Activated T-cell treated with anti-CD3 and anti-CD28 coated beads, Interleukin-2, amount 50 U/mL, for 48 hours (primary cell): ENCODE results near the gene ARHGAP10.
A peak's percentile ranks its signal among the peaks of the same experiment; 100 is the strongest.

ENCODE experiments used
- DNase-seq, 2 experiments: peaks; one replicate each; pipeline ENCODE4 v3.0.0-alpha.2; 2020

Gene ARHGAP10

DNA sequence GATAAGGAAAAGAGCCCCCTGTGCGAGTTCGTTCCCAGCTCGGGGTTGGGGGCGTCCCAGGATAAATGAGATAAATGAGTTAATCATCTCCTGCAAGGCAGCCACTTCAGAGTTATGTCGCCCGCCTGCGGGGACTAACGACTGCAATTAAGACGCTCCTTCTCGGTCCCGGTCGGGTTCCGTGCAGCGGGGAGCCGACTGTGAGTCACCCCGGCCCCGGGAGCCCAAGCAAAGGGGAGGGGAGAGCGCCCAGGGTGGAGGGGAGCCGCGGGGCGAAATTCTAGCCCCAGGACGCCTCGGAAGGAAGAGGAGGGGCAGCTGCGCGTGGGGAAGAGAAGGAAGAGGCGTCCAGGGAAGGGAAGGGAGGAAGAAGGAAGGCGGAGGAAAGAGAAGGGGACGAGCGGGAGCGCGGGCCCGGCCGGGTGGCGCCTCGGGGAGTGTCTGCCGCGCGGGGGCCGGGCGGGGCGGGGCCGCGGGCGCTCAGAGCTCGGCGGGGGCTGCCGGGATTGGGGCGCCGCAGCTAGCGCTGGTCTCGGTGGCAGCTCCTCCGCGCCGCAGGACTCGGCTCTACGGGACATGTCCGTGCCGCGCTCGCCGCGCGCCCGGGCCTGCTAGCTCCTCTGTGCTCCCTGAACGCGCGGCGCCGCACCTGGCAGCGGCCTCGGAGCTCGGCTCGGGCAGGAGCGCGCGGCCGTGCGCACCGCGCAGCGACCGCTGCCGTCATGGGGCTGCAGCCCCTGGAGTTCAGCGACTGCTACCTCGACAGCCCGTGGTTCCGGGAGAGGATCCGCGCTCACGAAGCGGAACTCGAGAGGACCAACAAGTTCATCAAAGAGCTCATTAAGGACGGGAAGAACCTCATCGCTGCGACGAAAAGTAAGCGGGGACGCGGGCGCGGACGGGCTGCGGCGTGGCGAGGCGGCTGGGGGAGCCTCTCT, at the start of gene ARHGAP10:
Gene ARHGAP10 (plus strand): TSS at position 509 of the 938 bp plus-strand sequence. CDS start 214 bp downstream, at position 723.
- peak; percentile 76 to 81 for DNase-seq

- no peak for DNase-seq
Observed at GRCh38 chr4:147682755-147683154, 49.1 kb upstream of the ARHGAP10 start.

DNA sequence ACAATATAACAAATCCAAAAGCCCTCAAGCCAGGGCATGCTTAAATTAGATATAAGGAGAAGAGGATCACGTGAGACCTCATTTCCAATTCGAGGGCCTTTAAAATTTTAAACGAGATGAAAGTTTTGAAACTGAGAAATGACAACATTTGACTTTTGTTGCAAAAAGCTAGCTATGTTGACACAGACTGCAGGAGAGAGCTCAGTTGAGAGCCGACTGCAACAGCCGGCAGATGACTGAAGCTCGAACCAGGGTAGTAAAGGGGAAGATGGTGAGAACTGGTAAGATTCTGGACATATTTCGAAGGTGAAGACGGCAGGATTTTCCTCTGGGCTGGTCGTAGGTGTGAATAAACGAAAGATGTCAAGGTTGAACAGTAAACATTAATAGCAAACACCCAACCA, 48.7 kb upstream of the ARHGAP10 start:
- DNase-seq, result peak in 1 of 2 experiments; percentile 35

DNA sequence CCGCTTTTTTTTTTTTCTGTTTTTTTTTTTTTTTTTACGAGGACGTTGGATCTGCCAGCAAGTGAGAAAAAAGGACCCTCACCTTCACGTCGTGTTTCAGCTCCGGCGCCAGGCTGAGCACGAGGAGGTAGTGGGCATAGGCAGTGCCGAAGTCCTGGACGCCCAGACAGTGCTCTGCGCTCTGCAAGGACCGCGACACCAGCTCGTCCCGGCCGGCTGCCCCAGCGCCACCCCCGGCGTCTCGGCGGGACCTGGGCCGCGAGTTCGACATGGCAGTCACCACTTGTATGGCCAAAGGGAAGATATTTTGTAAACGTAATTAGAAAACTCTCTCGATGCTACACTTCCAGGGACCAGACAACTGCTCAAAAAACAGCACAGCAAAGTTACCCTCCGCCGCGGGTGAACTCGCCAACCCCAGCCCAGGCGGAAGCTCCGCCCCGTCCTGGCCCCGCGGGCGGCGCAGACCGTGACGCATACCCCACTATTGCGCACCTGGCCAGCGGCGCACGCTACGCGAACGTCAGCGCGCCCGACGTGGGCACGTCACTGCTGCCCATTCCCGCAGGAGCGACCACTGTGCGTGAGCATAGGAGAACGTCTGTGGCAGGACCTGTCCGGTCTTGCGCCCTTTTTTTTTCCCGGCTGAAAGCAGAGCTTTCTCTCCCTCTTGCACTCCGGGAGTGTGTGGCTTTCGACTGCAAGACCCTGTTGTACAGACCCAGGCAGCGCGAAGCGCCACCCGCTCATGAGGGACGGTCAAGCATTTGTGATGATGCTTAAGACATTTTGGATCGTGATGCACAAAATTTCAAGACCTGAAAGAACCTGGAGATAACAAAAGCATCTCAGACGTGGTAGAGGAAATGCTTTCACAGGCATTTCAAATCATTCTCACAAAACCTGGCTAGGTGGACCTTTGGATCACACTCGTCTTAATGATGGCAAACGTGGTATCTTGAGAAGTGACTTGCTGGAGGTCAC, 47.9 kb upstream of the ARHGAP10 start, which contains the start of gene PRMT9:
Gene PRMT9 (minus strand): TSS at position 447 of the 984 bp plus-strand sequence. CDS start 176 bp downstream, at position 271.
- DNase-seq, result peak; percentile 89 to 93

- no peak for DNase-seq
Observed at GRCh38 chr4:147689067-147689466, 42.8 kb upstream of the ARHGAP10 start.

GRCh38 chr4:147691820-147692219, 40.1 kb upstream of the ARHGAP10 start:
- no peak for DNase-seq

- no peak for DNase-seq
Observed at GRCh38 chr4:147693218-147693617, 38.7 kb upstream of the ARHGAP10 start.

GRCh38 chr4:147696866-147697265, 35.0 kb upstream of the ARHGAP10 start:
- no peak for DNase-seq

DNA sequence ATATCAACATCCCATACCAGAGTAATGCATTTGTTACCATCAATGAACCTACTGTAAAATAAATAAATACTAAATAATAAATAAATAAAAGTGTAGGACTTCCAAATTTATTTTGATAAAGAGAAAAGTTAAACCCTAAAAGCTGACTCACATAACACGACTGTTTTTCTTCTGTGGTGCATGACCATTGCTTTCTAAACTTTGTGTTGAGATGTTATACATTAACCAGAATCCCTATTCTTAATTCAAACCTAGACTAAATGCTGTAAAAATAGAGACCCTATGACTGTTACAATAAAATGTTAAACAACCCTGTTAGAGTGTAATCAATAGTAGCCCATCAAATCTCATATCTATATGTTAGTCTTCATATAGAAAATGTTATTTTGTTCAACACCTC, 27.0 kb upstream of the ARHGAP10 start:
- no peak for DNase-seq

DNA sequence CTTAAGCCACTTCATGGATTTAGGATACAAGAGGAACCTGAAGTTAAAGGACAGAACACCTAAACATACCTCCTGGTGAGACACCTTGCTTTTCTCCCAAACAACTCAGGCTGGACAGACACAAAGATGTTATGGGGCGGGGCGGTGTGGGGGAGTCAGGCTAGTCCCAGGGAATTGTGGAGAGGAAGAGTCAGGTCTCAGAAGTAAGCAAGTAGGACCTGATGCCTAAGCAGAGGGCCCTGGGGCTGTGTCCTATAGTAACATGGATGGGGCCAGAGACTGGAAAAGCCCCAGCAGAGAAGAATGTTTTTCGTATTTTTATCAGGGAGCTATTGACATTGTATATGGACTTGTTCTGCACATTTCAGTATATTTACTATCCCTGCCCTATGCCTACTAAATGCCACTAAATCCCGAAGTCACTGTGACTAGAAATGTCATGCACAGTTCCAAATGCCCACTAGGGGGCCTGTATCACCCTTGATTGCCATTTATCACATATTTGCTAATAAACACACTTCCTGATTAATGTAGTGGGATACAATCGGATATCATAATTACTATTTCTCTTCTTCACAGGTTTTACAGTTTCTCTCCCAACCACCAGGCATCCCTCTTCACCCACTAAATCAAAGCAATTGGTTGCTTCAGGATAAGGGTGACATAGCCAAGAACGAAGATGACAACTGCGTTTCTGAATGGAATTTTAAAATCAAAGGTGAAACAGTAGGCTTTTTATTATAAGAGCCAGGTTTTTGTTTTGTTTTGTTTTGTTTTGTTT, 23.8 kb upstream of the ARHGAP10 start:
- peak; percentile 45 to 55 for DNase-seq

DNA sequence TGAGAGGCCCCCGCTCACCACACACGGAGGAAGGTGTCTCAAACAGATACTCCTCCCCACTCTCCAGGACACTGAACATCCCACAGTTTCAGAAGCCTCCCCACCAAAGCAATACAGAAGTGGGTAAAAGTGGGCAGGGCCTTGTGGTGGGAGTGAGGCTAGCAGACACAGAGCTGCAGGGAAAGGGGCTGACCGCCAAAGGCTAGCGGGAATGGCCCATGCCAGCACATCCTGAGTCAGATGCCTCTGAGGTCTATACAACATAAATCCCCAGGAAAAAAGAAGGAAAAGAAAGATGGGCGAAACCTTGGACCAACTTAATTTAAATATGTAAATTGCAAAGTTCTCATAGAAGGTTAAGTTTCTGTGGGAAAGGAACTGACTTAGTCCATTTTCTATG, 21.9 kb upstream of the ARHGAP10 start:
- DNase-seq, result no peak

DNA sequence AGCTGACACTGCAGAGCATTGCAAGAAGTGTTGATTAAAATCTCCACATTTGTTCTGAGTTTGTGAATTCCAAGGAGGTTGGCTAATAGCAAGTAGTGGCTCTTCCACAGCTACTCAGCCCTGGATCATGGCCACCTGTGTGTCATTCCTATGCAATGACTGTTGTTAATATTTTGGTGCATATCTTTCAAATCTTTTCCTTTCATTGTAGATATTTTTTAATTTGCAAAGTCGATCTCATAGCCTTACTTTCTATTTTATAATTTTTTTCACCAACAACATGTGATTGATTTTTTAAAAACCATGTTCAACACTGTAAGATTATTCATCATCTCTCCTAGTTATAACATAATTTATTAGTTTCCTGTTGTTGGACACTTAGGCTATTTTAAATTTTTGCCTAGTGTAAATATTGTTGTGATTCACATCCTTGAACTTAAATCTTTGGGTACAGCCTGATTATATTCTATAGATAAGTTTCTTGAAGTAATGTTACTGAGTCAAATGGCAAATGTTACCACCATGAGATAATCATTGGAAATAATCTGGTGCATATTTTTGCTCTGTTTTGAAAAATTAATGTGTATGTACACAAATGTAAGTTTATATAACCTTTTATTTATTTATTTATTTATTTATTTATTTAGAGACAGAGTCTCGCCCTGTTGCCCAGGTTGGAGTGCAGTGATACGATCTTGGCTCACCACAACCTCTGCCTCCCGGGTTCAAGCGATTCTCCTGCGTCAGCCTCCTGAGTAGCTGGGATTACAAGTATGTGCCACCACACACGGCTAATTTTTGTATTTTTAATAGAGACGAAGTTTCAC, 17.1 kb upstream of the ARHGAP10 start:
- DNase-seq, result no peak

DNA sequence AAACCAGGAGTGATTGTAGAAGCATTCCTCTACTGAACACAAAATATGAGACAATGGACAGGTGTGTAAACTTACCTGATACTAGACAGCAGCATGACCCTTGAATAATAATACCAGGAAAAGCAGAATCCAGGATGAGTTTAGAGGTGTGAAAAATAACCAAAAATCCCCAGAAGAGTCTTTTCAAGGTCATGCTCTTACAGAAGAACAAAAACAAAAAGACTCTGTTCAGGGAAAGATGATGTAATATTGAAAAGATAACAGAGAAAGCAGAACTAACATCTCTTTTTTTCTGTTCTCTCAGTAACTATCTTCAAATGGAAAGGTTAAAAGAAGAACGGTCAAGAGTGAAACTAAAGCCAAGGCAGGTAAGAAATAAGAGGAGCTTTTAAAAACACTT, 14.0 kb upstream of the ARHGAP10 start:
- DNase-seq, result no peak

DNA sequence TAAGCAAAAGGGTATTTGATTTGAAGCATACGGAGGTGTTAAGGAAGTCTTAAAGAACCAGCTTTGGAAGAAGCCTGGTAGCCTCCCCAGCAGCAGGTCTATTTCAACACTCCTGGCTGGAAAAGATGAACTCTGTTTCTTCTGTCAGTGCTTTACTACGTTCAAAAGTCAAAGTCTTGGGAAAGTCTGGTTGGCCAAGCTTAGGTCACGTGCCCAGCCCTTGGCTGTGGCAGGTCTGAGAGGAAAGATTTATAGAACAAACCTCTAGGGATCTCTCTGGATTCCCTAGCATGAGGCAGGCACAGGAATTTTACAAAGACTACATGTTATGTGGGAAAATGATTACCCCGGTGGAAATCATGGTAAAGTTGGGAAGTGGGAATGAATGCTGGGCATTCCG, 8.6 kb upstream of the ARHGAP10 start:
- no peak for DNase-seq

GRCh38 chr4:147724468-147725201, 7.3 kb upstream of the ARHGAP10 start:
- DNase-seq, result no peak

DNA sequence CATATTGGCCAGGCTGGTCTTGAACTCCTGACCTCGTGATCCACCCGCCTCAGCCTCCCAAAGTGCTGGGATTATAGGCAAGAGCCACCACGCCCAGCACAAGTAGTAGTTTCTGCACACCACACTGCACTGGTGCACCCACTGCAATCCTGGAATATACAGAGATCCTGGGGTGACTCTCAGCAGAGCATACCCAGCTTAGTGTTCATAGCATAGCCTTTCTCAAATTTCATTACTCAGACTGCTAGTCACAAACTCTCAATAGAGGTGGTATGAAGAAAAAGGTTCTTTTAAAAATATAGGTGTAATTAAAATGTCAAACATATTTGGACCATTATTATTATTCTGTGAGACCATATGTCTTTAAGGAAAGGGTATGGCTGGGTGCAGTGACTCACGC, 6.2 kb upstream of the ARHGAP10 start:
- DNase-seq, result no peak

GRCh38 chr4:147727476-147728028, 4.3 kb upstream of the ARHGAP10 start:
- no peak for DNase-seq

GRCh38 chr4:147730333-147730732, 1.6 kb upstream of the ARHGAP10 start:
- no peak for DNase-seq

DNA sequence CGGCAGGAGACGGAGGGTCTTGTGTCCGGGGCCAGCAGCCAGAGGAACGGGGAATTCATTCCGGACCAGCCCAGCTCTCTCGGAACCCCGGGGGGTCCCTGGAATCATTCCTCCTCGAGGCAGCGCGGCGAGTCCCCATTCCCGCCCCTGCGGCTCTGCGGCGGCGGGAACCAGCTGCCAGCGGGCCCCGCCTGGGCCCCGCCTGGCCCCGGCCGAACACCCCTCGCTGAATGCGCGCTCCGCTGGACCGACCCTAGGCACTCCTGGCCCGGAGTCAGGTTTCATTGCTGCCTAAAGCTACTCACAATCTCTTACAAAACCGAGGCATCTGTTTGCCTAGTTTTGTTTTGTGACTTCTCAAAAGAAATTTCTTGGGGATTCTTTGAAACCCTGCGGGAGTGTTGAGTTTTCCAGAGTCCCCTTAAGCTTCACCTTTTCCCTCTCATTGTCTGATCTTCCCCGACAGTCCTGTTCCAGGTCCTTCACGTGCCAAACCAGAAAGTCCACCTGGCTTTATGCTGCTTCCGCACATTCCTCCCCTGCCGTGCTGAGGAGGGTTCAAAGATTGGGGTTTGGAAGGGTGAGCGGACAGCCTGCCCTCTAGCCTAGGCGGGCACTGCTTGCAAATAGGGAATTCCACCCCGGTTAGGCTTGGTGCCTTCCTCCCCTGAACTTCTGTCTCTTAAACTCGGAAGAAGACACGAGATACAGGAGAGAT, 789 bp downstream of the ARHGAP10 start:
- DNase-seq, result peak; percentile 31
